ENCODE measurements around the gene FOXRED2. TPM values are rescaled to one million over a fixed set of nuclear protein-coding genes. Genes with fewer than 3 reads are reported as not detected.

The FOXRED2 gene
- total RNA-seq, 2 donors from 2014 or later: 2.0 to 4.9 TPM

DNA sequence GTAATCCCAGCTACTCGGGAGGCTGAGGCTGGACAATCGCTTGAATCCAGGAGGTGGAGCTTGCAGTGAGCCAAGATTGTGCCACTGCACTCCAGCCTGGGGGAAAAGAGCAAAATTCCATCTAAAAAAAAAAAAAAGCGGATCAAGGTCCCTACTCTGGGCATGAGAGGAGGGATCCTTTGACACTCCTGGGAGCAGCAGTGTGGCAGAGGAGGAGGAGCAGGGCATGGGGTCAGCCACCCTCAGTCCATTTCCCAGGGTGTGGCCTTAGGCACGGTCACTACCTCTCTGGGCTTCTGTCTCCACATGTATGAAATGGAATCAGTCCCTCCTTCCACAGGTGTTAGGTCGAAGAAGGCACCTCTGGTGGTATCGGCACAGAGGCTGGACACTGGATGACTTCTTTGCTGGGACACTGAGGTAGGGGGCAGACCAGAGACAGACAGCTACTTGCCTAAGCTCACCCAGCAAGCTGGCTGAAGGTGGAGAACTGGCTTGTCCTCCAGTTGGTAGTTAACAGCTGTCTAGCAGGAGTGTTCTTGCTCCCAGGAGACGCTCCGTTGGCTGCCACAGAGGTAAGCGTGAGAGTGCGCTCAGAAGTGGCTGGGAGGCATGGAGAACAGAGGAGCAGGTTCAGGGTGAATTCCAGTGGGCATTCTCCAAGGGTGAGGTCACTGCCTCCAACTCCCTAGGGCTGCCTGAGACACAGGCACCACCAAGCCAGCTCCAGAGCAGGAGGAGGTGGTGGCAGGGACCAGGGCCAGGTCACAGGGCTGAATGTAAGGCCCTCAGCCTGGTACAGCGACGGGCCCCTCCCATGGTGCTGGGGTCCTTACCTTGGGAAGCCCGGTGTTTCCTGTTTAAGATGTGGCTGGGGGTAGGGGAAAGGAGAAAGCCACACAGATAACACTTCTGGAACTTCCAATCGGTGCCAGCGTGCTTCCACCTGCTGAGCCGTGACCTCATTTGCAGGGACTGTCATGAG, 44.9 kb downstream of the FOXRED2 start:
- ATAC-seq: peak; percentile 34
- intact Hi-C loops (cut with DNase I): no loop called here
- no peaks in the 10 kb centered on the region for H3K9me3 ChIP-seq
- peak; percentile 48 to 78 (median 54) for TF ChIP-seq POLR2A (IDR thresholded peaks at IDR 0.05)
- no peak for TF ChIP-seq CTCF (IDR thresholded peaks at IDR 0.05)
- H3K27ac ChIP-seq: peak overlapping the region; percentile 83 to 99 (median 98)
- WGBS, 2 donors: 48 to 57% methylated on average over 11 to 16 of the region's 16 CpGs
- H3K4me3 ChIP-seq: no peak overlapping the region
- peak; percentile 71 to 83 (median 78) for DNase-seq
- H3K4me1 ChIP-seq: peaks cover 72% of the 10 kb centered on the region
- H3K27me3 ChIP-seq: no peaks in the 10 kb centered on the region
- no peaks in the 10 kb centered on the region for H3K36me3 ChIP-seq (replicated peaks in 1 of 2; ENCODE audit: insufficient read depth in 1 of 2, low read depth in 2 of 2)

GRCh38 chr22:36460202-36460601, 46.6 kb downstream of the FOXRED2 start:
- no peak for DNase-seq
- ATAC-seq: no peak
- TF ChIP-seq POLR2A (IDR thresholded peaks at IDR 0.05) (no peak), CTCF (IDR thresholded peaks at IDR 0.05) (no peak)
- peak overlapping the region in 3 of 4 donors; percentile 68 to 99 (median 91) for H3K27ac ChIP-seq
- intact Hi-C loops (cut with DNase I): no loop called here
- peaks cover 65% of the 10 kb centered on the region for H3K4me1 ChIP-seq
- no peaks in the 10 kb centered on the region for H3K27me3 ChIP-seq
- H3K4me3 ChIP-seq: no peak overlapping the region
- WGBS, 2 donors: 94 to 96% methylated on average over 8 of the region's 8 CpGs
- no peaks in the 10 kb centered on the region for H3K9me3 ChIP-seq
- H3K36me3 ChIP-seq (replicated peaks in 1 of 2; ENCODE audit: insufficient read depth in 1 of 2, low read depth in 2 of 2): no peaks in the 10 kb centered on the region

DNA sequence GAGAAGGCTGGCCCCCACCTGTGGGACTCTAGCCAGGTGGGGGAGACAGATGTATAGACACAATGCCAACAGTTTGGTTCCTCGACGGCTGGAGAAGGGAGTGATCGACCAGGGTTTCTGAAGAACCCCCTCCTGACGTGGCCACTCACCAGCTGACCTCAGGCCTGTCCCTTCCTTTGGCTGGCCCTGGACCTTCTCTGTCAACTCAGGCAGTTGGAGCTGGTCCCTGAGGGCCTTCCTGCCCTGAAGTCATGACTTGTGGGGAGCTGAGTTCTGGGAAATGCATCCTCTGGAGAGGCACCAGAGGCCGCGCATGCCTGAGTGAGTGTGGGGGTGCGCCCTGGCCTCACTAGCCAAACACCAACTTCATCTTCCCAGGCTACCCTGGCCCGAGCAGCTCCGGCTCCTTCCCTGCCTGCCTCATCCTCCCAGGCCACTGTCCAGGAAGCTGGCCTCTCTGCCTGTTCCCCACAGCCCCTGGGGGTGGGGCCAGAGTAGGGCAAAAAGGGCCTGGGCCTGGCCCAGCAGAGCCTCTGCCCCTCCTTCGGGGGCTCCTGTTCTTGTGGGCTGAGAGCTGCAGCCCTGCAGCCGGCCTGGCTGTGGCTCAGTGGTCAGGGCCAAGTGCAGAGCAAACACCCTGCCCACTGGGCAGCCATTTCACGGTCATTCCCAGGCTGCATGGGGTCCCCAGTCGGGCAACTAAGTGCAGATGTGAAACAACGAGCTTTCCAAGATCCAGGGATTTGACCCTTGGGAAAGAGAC, 49.0 kb downstream of the FOXRED2 start:
- intact Hi-C loops (cut with DNase I): no loop called here
- H3K4me1 ChIP-seq: peaks cover 61% of the 10 kb centered on the region
- H3K9me3 ChIP-seq: no peaks in the 10 kb centered on the region
- TF ChIP-seq POLR2A (IDR thresholded peaks at IDR 0.05): no peak
- TF ChIP-seq CTCF (IDR thresholded peaks at IDR 0.05): no peak
- no peak overlapping the region for H3K4me3 ChIP-seq
- peak overlapping the region; percentile 53 to 99 (median 80) for H3K27ac ChIP-seq
- WGBS, 2 donors: 69 to 92% methylated on average over 2 to 14 of the region's 14 CpGs
- ATAC-seq: no peak
- DNase-seq: peak in 3 of 4 donors; percentile 58 to 71 (median 66)
- H3K27me3 ChIP-seq: no peaks in the 10 kb centered on the region
- H3K36me3 ChIP-seq (replicated peaks in 1 of 2; ENCODE audit: insufficient read depth in 1 of 2, low read depth in 2 of 2): no peaks in the 10 kb centered on the region

DNA sequence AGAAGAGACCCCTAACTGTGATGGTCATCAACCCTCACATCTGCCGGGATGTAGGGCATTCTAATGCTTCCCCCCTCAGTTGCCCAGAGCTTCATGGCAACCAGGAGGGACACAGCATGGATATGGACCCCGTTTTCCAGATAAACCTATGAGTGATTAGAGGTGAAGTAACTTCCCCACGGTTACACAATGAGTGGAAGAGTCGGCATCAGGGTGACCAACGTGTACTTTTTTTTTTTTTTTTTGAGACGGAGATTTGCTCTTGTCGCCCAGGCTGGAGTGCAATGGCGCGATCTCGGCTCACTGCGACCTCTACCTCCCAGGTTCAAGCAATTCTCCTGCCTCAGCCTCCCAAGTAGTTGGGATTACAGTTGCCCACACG, 50.4 kb downstream of the FOXRED2 start:
- no peaks in the 10 kb centered on the region for H3K9me3 ChIP-seq
- DNase-seq: no peak
- 81 to 84% methylated on average over 12 of the region's 12 CpGs for WGBS, 2 donors
- TF ChIP-seq CTCF (IDR thresholded peaks at IDR 0.05) (no peak), POLR2A (IDR thresholded peaks at IDR 0.05) (no peak)
- ATAC-seq: no peak
- no peak overlapping the region for H3K4me3 ChIP-seq
- intact Hi-C loops (cut with DNase I): no loop called here
- H3K36me3 ChIP-seq (replicated peaks in 1 of 2; ENCODE audit: insufficient read depth in 1 of 2, low read depth in 2 of 2): no peaks in the 10 kb centered on the region
- peak overlapping the region; percentile 90 to 99 (median 93) for H3K27ac ChIP-seq
- peaks cover 60% of the 10 kb centered on the region for H3K4me1 ChIP-seq
- H3K27me3 ChIP-seq: no peaks in the 10 kb centered on the region

Data from body of pancreas (tissue), 4 donors.